Smooth muscle cell (in vitro differentiated cells): ENCODE data around the gene PHC2. TPM values are rescaled to one million over a fixed set of nuclear protein-coding genes. Genes with fewer than 3 reads are reported as not detected.
A peak's percentile ranks its signal among the peaks of the same experiment; 100 is the strongest.

Experiments
- DNase-seq: peaks from one replicate; lab custom pipeline; 2025; ENCODE audit not compliant: unreplicated experiment; lab: John Stamatoyannopoulos, UW
- H2AFZ ChIP-seq: fragments of 200-600 bp; sonication (generic); 2 replicates; pipeline ENCODE4 v1.6.0; 2016; ENCODE audit warnings: antibody characterized with exemption, low read depth, mild to moderate bottlenecking
- H3F3A ChIP-seq: fragments of 200-600 bp; sonication (generic); 2 replicates; pipeline ENCODE4 v1.6.0; 2017; ENCODE audit warnings: antibody characterized with exemption, low read depth
- H3K27ac ChIP-seq: fragments of 200-600 bp; sonication (generic); 2 replicates; pipeline ENCODE4 v1.5.1; 2016; ENCODE audit warnings: low read depth, mild to moderate bottlenecking
- H3K27me3 ChIP-seq: fragments of 200-600 bp; sonication (generic); 2 replicates; pipeline ENCODE4 v1.6.1; 2016; ENCODE audit warnings: low read depth, mild to moderate bottlenecking
- H3K36me3 ChIP-seq: fragments of 200-600 bp; sonication (generic); 2 replicates; pipeline ENCODE4 v1.5.1; 2016; ENCODE audit warnings: low read depth
- H3K4me1 ChIP-seq: fragments of 200-600 bp; sonication (generic); 2 replicates; pipeline ENCODE4 v1.5.1; 2016; ENCODE audit warnings: low read depth
- H3K4me2 ChIP-seq: fragments of 200-600 bp; sonication (generic); 2 replicates; pipeline ENCODE4 v1.6.0; 2016; ENCODE audit warnings: mild to moderate bottlenecking
- H3K4me3 ChIP-seq: fragments of 200-600 bp; sonication (generic); 2 replicates; pipeline ENCODE4 v1.5.1; 2016; ENCODE audit warnings: mild to moderate bottlenecking
- H3K79me2 ChIP-seq: fragments of 200-600 bp; sonication (generic); 2 replicates; pipeline ENCODE4 v1.6.0; 2016; ENCODE audit warnings: low read depth, mild to moderate bottlenecking
- H3K9ac ChIP-seq: fragments of 200-600 bp; sonication (generic); 2 replicates; pipeline ENCODE4 v1.6.0; 2016; ENCODE audit warnings: low read depth
- H3K9me3 ChIP-seq: fragments of 200-600 bp; sonication (generic); replicated peaks from 2 replicates; pipeline ENCODE4 v1.5.1; 2016; ENCODE audit warnings: low read depth
- H4K20me1 ChIP-seq: fragments of 200-600 bp; sonication (generic); 2 replicates; pipeline ENCODE4 v1.6.0; 2016; ENCODE audit warnings: low read depth
- WGBS: methylation state at CpG from one replicate; pipeline ENCODE4 v1.1.7; 2016; ENCODE audit warnings: low lambda C conversion rate; 5-methylcytosine and 5-hydroxymethylcytosine counted together
- polyA plus RNA-seq: library from polyadenylated mRNA; unstranded; fragments of >200 nt; fragmentation: Nextera tagmentation; extraction: Ambion mirVana; gene quantifications from 2 replicates; pipeline ENCODE4 v1.2.1, GENCODE V29; 2016
- total RNA-seq: library from RNA; depleted of rRNA; stranded (reverse); fragments of >200 nt; gene quantifications from 2 replicates; pipeline ENCODE4 v1.2.3, GENCODE V29; 2014
- TF ChIP-seq, protein P1 (sequence below): fragments of 200-600 bp; sonication (generic); IDR thresholded peaks from 2 replicates; pipeline ENCODE4 v1.5.1; 2017; ENCODE audit warnings: borderline replicate concordance, mild to moderate bottlenecking, antibody characterized with exemption; ENCODE audit not compliant: insufficient read depth, poor library complexity, severe bottlenecking

Gene PHC2
- total and polyA plus RNA-seq, 2 experiments from 2014 or later = 42.4 to 109 TPM

DNA sequence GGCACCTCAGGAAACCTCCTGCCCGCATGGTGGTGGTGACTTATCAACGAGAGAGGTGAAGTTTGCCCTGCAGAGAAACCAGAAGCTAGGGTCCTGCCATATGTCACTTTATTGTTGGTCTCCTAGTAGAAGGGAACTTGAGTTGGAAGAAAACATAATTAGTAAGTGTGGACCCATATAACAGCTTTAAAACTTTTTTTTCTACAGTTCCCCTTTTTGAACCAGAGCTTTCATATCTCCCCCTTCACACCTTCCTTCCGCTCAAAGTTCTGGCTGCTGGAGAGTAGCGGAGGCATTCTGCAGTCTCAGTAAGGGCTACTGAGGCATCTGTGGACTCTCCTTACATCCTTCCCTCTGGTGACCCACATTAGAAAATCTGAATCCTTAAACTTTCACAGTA is 48.9 kb downstream of the PHC2 start:
- Histone ChIP-seq H3K27ac (peak overlapping the region; percentile 89), H3K4me3 (no peak overlapping the region), H3K27me3 (no peaks in the 10 kb centered on the region), H3K9ac (no peak overlapping the region), H2AFZ (no peak overlapping the region), H3K36me3 (no peaks in the 10 kb centered on the region), H3K79me2 (no peaks in the 10 kb centered on the region), H3K4me2 (peak overlapping the region; percentile 16), H3F3A (peaks cover 9% of the 10 kb centered on the region), H4K20me1 (no peaks in the 10 kb centered on the region), H3K4me1 (peaks cover 17% of the 10 kb centered on the region), H3K9me3 (no peaks in the 10 kb centered on the region)
- DNase-seq = no peak
- TF ChIP-seq, protein P1, sequence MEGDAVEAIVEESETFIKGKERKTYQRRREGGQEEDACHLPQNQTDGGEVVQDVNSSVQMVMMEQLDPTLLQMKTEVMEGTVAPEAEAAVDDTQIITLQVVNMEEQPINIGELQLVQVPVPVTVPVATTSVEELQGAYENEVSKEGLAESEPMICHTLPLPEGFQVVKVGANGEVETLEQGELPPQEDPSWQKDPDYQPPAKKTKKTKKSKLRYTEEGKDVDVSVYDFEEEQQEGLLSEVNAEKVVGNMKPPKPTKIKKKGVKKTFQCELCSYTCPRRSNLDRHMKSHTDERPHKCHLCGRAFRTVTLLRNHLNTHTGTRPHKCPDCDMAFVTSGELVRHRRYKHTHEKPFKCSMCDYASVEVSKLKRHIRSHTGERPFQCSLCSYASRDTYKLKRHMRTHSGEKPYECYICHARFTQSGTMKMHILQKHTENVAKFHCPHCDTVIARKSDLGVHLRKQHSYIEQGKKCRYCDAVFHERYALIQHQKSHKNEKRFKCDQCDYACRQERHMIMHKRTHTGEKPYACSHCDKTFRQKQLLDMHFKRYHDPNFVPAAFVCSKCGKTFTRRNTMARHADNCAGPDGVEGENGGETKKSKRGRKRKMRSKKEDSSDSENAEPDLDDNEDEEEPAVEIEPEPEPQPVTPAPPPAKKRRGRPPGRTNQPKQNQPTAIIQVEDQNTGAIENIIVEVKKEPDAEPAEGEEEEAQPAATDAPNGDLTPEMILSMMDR = no peak
- WGBS = 91% methylated on average over 4 of the region's 4 CpGs

DNA sequence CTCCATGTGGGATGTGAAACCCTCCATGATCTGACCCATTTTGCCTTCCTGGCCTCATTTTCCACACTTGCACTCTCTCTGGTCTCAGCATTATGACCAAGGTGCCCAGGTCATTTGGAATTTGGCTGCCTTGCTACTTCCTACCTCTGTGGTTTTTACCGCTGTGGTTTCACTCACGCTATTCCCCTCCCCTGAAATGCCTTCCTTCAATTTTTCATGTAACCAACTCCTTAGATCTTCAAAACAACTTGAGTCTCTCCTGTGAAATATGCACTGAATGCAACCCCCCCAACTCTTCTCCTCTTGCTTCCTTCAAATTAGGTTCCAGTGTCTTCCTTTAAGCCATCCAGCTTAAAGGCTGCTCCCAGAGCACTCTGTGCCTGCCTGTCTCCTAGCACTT is 50.1 kb downstream of the PHC2 start:
- TF ChIP-seq, protein P1 = no peak

DNA sequence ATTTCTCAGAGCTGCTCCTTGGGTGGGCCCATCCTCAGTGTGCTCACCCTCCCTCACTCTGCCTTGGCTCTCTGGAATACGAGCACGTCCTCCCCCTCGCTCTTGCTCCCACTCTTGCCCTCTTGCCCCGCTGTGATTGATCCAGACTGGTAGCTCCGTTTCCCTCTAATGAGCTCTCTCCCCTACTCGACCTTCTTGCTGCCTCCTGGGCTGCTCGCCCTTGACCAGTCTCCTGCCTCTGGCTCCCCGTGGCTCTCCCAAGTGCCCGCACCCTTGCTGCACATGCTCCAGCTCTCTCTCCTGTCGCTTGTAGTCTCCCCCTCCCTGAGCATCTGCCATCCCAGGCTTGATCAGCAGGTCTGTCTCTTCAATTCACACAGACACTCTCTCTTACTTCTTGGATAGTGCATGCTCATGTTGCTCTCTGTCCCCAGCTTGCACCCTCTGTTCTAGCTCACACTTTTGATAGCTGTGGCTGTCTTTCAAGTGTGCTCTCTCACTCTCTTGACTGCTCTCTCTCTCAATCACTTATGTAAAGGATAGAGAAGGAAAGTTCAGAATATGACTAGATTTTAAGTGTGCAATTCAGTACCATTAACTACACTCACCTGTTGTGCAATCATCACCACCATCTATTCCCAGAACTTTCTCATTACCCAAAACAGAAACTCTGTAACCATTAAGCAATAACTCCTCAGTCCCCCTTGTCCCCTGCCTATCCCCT is 51.1 kb downstream of the PHC2 start:
- DNase-seq = no peak
- H3K4me1 ChIP-seq = peaks cover 17% of the 10 kb centered on the region
- no peak overlapping the region for H2AFZ ChIP-seq
- no peaks in the 10 kb centered on the region for H3K9me3 ChIP-seq
- no peak overlapping the region for H3K9ac ChIP-seq
- TF ChIP-seq, protein P1 = no peak
- H4K20me1 ChIP-seq = no peaks in the 10 kb centered on the region
- no peaks in the 10 kb centered on the region for H3K27me3 ChIP-seq
- H3K36me3 ChIP-seq = no peaks in the 10 kb centered on the region
- no peak overlapping the region for H3K4me2 ChIP-seq
- peaks cover 9% of the 10 kb centered on the region for H3F3A ChIP-seq
- 62% methylated on average over 10 of the region's 10 CpGs for WGBS
- H3K27ac ChIP-seq = no peak overlapping the region
- H3K79me2 ChIP-seq = no peaks in the 10 kb centered on the region
- H3K4me3 ChIP-seq = no peak overlapping the region

More for the DNA sequence above, 50.1 kb downstream of the PHC2 start:
- Histone ChIP-seq H4K20me1 (no peaks in the 10 kb centered on the region), H3K27ac (no peak overlapping the region), H3K4me1 (peaks cover 17% of the 10 kb centered on the region), H3F3A (peaks cover 9% of the 10 kb centered on the region), H3K36me3 (no peaks in the 10 kb centered on the region), H3K79me2 (no peaks in the 10 kb centered on the region), H3K4me3 (no peak overlapping the region), H2AFZ (no peak overlapping the region), H3K9me3 (no peaks in the 10 kb centered on the region), H3K9ac (no peak overlapping the region), H3K27me3 (no peaks in the 10 kb centered on the region), H3K4me2 (no peak overlapping the region)
- DNase-seq = no peak
- 98% methylated on average over 2 of the region's 2 CpGs for whole genome bisulfite sequencing

DNA sequence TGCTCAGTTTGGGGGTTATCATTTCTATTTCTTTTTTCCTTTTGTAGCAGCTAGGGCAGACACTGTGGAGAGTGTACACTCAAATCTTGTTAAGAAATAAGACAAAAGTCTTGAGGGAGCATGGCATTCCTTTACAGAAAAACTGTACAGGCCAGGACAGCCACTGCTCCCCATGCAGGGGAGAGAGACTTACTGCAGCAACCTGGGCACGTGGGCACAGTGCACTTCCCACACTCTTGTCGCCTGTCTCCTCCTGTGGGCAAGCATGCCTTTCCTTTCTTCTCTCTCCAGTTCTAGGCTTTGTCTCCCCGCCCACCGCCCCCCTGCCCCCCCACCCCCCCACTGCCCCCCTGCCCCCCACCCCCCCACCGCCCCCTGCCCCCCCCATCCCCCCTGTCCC is 51.9 kb downstream of the PHC2 start:
- Histone ChIP-seq H3K79me2 (no peaks in the 10 kb centered on the region), H4K20me1 (no peaks in the 10 kb centered on the region), H3K4me3 (no peak overlapping the region), H3K4me1 (peaks cover 16% of the 10 kb centered on the region), H3K27me3 (no peaks in the 10 kb centered on the region), H3K36me3 (no peaks in the 10 kb centered on the region), H3K27ac (no peak overlapping the region), H3K9ac (no peak overlapping the region), H3F3A (peaks cover 9% of the 10 kb centered on the region), H3K9me3 (no peaks in the 10 kb centered on the region), H2AFZ (no peak overlapping the region), H3K4me2 (no peak overlapping the region)
- no peak for DNase-seq
- 50% methylated on average over 2 of the region's 5 CpGs for WGBS
- TF ChIP-seq, protein P1 = no peak
